NCI-H2171 treated with DMSO at 0.1 percent for 48 hours (cell line): ENCODE measurements around the gene SRSF10.
"Not testable (repeated sequence)": the region's sequence is repeated elsewhere in the genome, so short reads cannot be mapped to it uniquely, and the experiment has no call there.

ENCODE experiments used
- DNase-seq: peaks from one replicate; lab custom pipeline; 2025; lab: John Stamatoyannopoulos, UW

Gene SRSF10

GRCh38 chr1:23958810-23959460 lies 21.2 kb downstream of the SRSF10 start:
- peak; percentile 83 for DNase-seq

- not testable (repeated sequence) for DNase-seq
Observed at GRCh38 chr1:23958040-23958809, 21.9 kb downstream of the SRSF10 start.

GRCh38 chr1:23957096-23957495 lies 23.0 kb downstream of the SRSF10 start:
- peak; percentile 98 for DNase-seq

GRCh38 chr1:23953020-23953419 lies 27.1 kb downstream of the SRSF10 start:
- DNase-seq, result no peak

GRCh38 chr1:23947366-23947765 lies 32.8 kb downstream of the SRSF10 start:
- no peak for DNase-seq

GRCh38 chr1:23936481-23937176 lies 43.5 kb downstream of the SRSF10 start:
- DNase-seq, result no peak

GRCh38 chr1:23931491-23931880 lies 48.6 kb downstream of the SRSF10 start:
- DNase-seq, result no peak

GRCh38 chr1:23930861-23931490 lies 49.2 kb downstream of the SRSF10 start:
- DNase-seq, result no peak

GRCh38 chr1:23930270-23930669 lies 49.9 kb downstream of the SRSF10 start:
- peak; percentile 34 for DNase-seq

GRCh38 chr1:23928789-23929188 lies 51.3 kb downstream of the SRSF10 start:
- DNase-seq, result no peak

- DNase-seq, result no peak
Observed at GRCh38 chr1:23927097-23927496, 53.0 kb downstream of the SRSF10 start.

- DNase-seq, result no peak
Observed at GRCh38 chr1:23925279-23925678, 54.8 kb downstream of the SRSF10 start.

GRCh38 chr1:23924601-23925000 lies 55.5 kb downstream of the SRSF10 start:
- DNase-seq, result no peak

GRCh38 chr1:23923592-23924499 lies 56.3 kb downstream of the SRSF10 start:
- no peak for DNase-seq

GRCh38 chr1:23922321-23922943 lies 57.7 kb downstream of the SRSF10 start:
- DNase-seq, result no peak

- DNase-seq, result peak; percentile 19
Observed at GRCh38 chr1:23916209-23917131, 63.7 kb downstream of the SRSF10 start.

- no peak for DNase-seq
Observed at GRCh38 chr1:23915466-23915865, 64.7 kb downstream of the SRSF10 start.

GRCh38 chr1:23914921-23915320 lies 65.2 kb downstream of the SRSF10 start:
- DNase-seq, result no peak
